ENCODE results near the gene DDRGK1.
A peak's percentile ranks its signal among the peaks of the same experiment; 100 is the strongest.

Gene DDRGK1

DNA sequence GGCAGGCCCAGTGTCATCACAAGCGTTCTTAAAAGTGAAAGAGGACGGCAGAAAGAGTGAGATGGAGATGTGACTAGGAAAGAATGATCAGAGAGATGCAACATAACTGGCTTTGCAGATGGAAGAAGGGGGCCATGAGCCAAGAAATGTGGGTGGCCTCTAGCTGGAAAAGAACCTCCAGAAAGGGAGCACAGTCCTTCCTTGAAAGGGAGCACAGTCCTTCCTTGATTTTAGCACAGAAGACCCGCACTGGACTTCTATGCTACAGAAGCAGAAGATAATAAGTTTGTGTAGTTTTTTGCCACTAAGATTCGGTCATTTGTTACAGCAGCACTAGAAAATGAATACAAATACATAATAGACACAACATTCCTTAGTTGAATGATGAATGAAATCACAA, 24.2 kb downstream of the DDRGK1 start:
- no peak for DNase-seq

DNA sequence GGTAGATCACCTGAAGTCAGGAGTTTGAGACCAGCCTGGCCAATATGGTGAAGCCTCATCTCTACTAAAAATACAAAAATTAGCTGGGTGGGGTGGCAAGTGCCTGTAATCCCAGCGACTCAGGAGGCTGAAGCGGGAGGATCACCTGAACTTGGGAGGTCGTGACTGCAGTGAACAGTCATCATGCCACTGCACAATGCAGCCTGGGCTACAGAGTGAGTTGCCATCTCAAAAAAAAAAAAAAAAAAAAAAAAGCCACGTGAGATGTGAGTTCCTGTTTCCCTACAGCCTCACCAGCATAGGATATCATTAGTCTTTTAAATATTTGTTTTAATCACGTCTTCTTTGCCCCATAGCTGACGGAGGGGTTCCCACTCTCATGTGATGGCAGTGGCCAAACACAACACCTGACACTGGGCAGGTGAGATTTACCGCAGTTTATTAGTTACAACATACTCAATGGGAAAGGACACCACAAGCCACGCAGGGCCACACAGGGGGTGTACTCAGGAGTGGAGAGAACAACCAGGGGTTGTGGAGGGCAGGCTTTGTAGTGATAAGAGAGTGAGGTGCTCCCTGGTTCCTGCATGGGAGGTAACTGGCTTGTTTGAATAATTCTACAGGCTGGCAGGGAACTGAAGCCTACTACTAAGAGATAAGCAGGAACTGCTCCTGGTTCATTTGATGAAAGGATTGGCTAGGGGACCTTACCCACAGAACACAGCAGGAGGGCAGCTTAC, 26.6 kb downstream of the DDRGK1 start:
- DNase-seq, result peak; percentile 81

DNA sequence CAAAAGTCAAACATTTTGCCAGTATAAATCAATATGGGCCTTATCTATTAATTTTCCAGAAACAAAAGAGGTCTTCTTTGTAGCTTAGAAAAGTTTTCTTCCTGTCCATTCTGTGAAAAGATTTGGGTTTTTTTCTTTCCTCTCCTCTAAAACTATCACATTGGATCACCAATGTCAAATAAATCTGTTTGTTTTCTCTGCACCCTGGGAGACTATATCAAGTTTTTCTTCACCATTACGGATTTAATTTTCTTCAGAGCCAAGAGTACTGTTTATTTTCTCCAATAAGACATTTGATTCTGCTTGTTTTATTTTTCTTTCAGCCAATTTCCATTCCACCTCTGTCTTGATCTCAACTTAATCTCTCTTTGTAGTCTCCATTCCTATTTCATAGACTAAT, 29.2 kb downstream of the DDRGK1 start:
- DNase-seq, result no peak

DNA sequence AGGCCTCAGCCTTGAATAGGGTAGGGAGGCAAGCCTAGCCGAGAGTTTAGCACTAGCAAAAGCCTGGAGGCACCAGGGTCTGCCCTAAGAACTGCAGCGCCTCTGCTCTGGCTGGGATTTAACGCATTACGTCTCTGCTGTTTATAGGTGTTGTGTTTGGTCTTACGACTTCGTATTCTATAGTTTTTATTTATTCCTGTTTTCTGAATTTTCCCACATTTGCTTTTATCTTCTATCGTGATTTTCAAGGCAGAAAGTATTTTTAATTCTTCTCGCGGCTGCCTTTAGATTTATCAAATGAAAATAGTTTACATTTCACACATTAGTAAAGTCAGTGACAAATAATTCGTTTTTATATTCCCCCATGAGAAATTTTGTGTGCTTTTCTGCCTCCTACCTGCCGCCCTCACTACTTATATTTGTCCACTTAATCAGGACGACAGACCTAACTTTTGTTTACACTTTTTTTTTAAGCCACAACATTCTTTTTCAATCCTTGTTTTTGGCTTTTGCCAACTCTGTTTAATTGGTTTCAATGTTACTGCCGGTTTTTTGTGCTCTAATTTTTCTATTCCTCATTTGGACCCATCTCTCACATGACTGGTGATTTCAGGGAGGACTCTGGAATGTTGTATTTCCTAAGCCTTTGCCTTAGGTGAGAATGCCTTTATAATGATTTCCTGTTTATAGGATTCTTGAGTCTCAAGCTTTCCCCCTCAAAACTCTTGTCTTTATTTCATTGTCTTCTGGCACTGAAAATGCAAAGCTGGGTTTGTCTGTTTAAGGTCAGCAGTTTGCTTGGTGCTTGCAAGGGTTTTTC, 29.8 kb downstream of the DDRGK1 start:
- peak; percentile 43 for DNase-seq

DNA sequence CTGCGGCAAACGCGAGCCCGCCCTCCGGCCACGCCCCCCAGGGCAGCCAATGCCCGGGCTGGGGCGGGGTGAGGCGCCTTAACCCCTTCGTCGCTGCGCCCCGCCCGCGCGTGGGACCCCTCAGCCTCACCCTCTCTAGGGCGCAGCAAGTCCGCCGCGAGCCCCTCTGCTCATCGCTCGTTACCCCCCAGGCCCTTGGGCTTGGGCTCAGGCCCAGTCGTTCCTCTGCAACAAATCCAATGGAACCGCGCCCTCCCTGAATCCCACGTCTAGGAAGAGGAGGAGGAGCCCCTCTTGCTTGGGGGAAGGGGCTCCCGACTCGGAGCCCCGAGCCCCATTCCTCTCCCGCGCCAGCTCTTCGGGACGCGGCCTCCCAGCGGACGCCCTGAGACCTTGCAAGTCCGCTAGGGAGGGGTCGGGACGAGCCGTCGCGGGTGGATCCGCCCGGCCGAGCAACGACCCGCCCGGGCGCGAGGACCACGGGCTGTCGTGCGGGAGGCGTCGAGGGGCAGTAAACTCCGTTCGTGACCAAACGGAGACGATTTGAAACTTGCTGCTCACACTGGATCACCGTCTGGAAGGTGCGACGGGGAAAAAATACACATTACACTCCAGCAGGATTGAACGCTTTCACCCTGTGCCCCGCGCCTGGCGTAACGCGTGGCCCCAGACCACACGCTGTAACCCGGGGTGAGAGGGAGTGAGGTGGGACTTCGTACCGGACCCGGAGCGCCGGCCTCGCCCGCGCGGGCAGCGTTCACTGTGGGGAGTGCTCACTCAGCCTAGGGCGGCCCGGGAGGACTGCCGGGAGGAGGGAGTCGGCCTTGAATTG, 30.7 kb downstream of the DDRGK1 start:
- DNase-seq, result peak; percentile 92

DNA sequence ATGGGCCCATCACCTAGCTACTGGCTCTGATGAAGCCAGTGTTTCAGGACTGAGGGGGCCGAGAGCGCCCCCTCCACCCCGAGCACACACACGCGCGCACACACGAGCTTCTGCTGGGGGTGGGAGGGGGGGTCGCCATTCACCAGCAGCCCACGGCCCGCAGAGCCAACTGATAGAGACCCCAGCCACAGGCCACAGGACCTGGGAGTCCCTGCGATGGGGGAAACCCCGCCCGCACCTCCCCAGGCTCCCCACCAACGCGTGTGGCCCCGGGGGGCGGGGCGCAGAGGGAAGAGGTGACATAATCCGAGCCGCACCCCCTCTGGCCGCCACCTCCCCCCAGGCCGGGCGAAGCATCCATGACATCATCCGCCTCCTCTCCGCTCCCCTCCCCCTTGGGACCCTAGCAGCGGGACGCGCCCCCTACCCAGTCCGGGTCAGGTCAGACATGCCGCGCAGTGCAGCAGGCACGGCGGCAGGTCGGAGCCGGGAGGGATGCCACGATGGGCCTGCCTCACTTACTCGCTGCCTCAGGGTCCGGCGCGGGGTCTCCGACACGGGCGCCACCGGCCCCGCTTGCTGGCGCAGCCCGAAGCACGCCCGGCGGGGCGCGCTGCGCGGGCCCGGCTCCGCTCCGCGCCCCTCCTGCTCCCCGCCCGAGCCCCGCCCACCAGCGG, 31.4 kb downstream of the DDRGK1 start, which contains the start of gene LZTS3:
LZTS3 (minus strand) TSS at position 617 of the 677 bp plus-strand sequence. CDS start 6,386 bp downstream, outside the sequence.
- DNase-seq, result peak; percentile 80

DNA sequence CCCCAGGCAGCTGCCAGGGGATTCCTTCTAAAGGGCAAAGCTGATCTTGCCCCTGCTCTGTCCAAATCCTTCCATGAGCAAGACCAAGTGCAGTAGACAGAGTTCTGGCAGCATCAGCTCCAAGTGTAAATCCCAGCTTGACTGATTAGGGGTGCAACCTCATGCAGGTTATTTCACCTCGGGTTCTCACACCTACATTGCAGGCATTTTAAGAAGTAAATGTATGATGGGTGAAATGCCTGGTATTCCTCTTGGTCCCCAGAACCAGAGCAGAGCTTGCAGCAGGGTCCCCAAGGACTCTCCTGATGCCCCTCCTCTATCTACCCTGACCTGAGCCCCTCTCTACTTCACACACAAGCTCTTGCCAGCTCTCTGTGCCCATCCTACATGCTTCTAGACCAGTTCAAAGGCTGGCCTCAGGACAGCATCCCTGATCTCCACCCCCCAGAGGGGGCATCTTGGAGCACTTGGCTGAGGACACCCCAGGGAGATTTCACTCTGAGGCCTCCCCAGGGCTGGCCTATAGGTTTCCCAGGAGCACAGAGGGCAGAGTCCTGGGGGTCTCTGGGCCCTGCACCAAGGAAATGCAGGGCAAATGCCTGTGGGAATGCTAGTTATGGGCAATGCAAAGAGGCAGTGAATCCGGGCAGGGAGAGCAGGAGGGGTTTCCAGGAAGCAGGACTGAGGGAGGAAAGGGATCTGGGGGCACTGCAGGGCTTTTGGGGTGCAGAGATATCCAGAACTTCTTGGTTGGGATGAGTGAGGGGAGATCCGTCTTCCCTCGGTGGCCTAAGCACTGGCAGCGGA, 32.2 kb downstream of the DDRGK1 start:
- DNase-seq, result no peak

DNA sequence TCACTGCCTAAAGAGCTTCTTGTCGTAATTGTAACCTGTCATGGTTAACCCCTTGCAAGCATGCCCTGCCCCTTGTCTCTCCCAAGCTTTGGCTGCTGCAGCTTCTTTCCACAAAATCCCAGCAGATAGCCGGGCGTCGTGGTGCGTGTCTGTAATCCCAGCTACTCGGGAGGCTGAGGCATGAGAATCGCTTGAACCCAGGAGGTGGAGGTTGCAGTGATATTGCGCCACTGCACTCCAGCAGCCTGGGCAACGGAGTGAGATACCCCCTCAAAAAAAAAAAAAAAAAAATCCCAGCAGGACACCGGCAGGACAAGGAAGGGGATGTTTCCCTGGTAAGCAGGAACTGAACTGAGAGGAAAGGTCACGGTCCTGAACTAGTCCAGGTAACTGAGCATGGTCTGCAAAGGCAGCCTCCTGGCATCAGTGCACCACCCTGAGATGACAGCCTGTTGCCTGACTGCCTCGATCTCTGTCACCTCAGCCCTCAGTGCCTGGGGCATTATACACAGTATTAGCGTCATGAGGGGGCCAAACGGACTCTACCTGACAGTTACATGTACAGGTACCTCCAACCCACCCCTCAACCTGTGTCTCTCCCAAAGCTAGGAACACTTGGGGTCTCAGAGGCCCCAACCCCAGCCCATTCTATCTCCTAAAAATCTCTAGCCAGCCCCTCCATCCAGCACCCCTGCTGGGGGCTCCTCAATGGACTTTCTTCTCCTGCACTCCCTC, 32.9 kb downstream of the DDRGK1 start:
- DNase-seq, result no peak

DNA sequence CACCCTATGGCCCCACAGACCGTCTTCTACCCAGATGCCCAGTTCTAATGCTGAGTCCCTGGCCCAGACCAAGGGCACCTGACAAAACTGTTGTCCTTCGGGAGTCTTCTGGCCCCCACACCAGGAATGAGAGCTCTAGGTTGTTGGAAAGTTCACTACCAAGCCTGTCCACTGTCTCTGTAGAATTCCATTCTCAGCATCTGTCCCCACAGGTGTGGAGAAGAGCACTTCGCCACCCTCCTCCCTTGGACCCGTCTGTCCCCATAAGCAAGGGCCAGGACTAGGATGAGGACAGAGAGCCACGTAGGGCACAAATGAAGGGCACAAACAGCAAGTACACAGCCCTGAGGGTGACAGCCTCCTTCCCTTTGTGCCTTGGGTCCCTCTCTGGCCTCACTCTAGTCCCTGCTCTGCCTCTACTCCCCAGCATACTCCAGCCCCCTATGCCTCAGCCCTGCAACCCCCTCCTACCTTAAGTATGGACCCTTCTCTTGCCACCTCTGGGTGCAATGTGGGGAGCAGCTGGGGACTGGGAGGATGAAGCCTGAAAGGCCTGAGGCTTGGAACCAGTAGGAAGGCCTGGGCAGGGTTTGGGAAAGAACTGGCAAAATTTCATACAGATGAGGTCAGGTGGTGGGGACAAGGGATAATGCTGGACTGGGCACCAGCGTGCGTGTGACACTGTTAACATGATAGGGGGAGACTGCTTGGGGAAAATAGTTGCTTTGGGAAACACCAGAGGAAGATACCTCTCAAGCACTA, 35.5 kb downstream of the DDRGK1 start:
- no peak for DNase-seq

DNA sequence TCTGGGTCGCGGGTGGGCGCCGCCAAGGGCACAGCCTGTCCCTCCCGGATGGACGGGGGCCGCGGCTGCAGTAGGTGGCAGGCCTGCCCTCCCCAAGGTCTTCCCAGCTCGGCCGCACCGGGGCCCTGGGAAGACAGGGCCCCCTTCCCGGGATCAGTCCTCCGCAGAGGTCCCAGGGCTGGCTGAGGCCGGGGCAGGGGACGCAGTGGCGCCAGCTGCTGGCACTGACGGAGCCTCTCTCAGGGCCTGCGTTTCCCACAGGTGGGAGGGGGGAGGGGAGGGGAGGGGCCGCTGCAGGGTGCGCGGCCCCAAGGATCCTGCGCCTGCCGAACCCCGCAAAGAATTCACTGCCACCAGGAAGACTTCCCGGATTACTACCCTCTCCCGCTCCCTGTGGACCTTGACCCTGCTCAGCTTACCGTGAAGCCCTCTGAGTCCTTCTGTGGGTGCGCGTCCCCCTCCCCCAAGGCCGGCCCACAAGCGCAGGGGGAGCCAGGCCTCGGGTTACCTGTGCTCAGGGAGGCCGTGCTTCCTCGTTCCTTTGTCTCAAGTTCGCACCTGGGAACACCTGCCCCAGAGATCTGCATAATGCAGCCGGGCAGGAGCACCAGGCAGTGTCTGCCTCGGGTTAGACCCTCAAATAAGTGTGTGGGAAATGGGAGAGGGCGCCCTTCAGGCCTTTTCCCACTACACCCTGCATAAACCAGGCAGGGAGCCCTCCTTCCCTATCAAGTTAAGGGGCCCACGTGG, 36.2 kb downstream of the DDRGK1 start:
- DNase-seq, result peak; percentile 34

DNA sequence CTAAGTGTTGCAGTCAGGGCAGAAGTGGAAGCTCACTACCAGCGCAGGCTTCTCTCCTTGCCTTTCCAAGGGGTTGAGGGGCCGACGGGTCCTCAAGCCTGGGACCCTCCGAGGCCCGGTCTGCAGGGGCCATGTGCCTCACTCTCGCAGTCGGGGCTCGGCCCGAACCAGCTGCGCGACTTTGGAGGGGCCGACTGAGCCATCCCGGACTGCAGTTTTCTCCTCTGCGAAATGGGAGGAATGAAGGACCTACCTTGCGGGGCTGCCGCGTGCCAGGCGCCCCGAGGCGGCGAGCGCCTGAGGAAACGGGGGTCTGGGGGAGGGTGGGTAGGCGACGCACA, 36.8 kb downstream of the DDRGK1 start:
- DNase-seq, result no peak

DNA sequence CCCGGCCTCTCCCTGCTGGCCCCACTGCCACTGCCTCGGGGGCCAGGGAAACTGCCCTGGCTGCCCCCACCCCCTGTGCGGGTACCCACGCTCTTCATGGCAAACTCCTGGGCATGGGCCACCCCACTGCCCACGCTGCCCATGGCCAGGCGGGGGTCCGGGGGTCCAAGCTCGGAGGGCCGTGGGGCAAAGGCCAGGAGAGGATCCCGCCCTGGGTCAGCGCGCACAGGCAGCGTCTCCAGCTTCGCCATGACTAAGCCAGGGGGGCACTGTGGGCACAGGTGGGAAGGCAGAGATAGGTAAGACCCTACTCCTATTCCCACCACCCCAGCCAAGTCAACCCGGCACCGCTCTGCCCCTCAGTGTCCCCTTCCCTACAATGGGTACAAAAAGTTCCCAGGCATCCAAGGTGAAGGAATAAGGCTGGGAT, 37.6 kb downstream of the DDRGK1 start:
- no peak for DNase-seq

DNA sequence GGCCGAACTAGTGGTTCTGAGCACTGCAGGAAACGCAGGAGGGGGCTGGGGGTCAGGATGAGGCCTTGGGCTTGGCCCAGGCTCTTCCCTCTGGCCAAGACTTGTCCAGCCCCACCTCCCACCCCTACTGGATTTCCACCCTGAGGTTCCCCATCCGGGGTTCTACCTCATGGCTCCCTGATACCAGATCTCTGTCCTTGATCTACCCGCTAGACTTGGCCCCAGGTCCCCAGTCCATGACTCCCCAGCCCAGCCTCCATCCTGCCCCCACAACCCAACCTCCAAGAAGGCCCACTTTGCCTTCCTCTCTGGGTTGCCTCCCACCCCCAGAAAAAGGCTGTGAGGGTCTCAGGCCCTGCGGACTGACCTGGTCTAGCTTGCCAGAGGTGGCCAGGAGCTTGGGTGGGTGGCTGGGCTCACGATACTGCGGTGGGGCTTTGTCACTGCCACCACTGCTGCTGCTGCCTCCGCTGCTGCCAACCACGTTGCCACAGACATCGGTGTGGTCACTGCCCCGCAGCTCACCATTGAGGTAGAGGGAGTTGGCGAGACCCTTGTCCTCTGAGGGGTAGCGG, 38.1 kb downstream of the DDRGK1 start:
- DNase-seq, result no peak

DNA sequence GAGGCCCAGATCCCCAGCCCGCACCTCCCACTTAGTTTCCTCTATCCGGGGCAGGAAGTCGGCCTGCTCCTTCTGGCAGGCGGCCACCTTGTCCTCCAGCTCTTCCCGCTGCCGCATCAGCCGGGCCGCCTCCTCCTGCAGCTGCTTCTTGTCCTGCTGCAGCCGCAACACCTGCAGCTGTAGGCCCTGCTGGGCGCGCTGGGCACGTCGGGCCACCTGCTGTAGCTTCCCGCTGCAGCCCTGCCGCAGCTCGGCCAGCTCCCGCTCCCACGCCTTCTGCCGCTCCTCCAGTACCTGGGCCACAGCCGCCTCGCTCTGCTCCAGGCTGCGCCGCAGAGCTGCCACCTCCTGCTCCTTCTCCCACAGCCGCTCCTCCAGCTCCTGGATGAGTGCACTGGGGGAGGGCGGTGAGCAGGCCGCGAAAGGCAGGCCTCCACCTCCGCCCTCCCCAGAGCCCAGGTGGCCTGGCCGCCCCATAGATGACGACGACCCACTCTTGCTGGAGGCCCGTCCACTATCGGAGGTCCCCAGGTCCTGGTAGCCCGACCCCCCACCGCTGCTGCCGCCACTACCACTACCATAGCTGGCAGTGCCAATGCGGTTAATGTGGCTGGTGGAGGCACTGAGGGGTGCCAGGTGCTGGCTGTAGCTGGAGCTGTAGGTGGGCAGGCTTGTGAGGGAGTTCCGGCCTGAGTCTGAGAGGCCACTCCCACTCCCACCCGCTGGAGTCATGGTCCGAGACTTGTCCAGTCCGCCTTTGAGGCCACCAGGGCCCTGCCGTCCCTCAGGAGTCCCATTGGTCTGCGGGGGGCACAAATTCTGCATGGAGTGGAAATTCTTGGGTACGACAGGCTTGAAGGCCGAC, 38.8 kb downstream of the DDRGK1 start:
- no peak for DNase-seq

DNA sequence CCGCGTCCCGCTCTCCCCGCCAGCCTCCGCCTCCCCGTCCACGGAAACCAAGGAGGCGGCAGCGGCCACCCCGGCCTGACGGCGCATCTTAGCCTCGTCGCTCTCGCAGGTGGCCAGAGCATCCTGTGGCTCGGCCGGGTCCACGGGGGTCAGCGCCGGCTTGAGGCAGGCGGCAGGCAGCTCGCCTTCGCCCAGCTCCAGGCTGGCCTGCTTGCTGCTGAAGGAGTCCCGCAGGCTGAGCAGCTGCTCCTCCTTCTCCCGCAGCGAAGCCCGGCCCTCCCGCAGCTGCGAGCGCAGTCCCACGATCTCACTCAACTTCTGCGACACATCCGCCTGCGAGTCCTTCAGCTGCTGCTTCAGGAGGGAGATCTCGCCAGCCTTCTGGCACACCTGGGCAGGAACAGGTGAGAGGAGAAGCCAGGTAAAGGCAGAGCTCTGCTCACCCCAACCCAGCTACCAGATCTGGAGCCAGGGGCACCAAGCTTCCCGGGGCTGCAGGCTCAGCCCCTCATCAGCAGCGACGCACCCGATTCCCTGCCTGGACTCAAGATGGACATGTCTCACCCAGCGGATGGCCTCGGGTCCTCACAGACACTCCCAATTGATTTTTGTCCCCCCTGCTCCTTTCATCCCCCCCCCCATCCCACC, 39.6 kb downstream of the DDRGK1 start:
- DNase-seq, result no peak

DNA sequence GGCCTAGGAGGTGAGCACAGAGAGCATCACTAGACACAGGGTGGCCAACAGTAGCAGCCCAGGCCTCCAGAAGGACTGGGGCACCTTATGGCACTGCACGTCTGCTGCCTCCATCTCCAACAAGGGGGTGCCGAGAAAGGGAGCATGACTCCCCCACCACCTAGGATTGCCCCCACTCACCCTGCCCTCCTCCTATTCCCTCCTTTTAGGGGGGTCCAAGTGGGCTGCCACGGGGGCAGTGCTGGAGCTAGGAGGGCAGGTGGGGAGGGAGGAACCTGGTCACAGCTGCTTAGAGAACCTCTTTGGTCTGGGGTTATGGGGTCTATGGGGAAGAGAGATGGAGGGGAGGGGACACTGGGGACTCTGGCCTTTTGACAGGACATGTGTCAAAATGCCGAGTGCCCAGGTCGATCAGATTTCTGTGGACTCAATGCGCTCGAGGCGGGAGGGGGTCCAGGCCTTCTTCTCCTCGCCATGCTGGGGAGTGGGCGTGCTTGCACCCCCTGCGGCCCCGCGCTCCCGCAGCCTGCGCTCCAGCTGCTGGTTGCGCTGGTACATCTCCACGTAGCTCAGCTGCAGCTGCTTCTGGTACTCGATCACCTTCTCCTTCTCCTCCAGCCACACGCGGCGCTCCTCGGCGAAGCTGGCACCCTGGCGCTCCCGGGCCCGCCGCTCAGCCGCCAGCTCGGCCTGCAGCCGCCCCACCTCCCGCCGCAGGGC, 40.3 kb downstream of the DDRGK1 start:
- DNase-seq, result no peak

Measured in hematopoietic multipotent progenitor cell treated with erythropoietin and hydrocortisone succinate and interleukin-3 and kit ligand, for 6 days (in vitro differentiated cells).